Chondrocyte (in vitro differentiated cells): Measurements from ENCODE around the gene CC2D1B. TPM values are rescaled to one million over a fixed set of nuclear protein-coding genes. Genes with fewer than 3 reads are reported as not detected.
"Not testable (repeated sequence)": the region's sequence is repeated elsewhere in the genome, so short reads cannot be mapped to it uniquely, and the experiment has no call there.

Source experiments
- DNase-seq: peaks from one replicate; pipeline ENCODE4 v3.0.0; 2021; ENCODE audit warnings: mixed read lengths, low spot score
- H3K27ac Mint-ChIP-seq: one replicate; pipeline ENCODE4 v1.8.0; 2021; ENCODE audit warnings: mild to moderate bottlenecking, moderate library complexity, mixed read lengths; ENCODE audit not compliant: unreplicated experiment
- H3K27me3 Mint-ChIP-seq: 2 replicates; pipeline ENCODE4 v1.8.0; 2021; ENCODE audit warnings: low read depth, mixed read lengths
- H3K36me3 Mint-ChIP-seq: 2 replicates; pipeline ENCODE4 v1.8.0; 2021; ENCODE audit warnings: low read depth, mixed read lengths
- H3K4me1 Mint-ChIP-seq: 2 replicates; pipeline ENCODE4 v1.8.0; 2021; ENCODE audit warnings: low read depth, mild to moderate bottlenecking, mixed read lengths
- H3K4me3 Mint-ChIP-seq: one replicate; pipeline ENCODE4 v1.8.0; 2021; ENCODE audit warnings: mild to moderate bottlenecking, moderate library complexity, mixed read lengths; ENCODE audit not compliant: unreplicated experiment
- H3K9me3 Mint-ChIP-seq: 2 replicates; pipeline ENCODE4 v1.8.0; 2021; ENCODE audit warnings: low read depth, mixed read lengths
- total RNA-seq: library from RNA; stranded (reverse); gene quantifications from 3 replicates; pipeline ENCODE4 v1.2.1, GENCODE V29; 2021
- TF ChIP-seq, protein P1 (sequence below): fragments of 200-600 bp; sonication (generic); IDR thresholded peaks from 2 replicates; pipeline ENCODE4 v1.5.0; 2021; ENCODE audit warnings: antibody characterized with exemption, mild to moderate bottlenecking, moderate library complexity

Gene CC2D1B
- total RNA-seq, 1 donor from 2014 or later, result 35.0 TPM

DNA sequence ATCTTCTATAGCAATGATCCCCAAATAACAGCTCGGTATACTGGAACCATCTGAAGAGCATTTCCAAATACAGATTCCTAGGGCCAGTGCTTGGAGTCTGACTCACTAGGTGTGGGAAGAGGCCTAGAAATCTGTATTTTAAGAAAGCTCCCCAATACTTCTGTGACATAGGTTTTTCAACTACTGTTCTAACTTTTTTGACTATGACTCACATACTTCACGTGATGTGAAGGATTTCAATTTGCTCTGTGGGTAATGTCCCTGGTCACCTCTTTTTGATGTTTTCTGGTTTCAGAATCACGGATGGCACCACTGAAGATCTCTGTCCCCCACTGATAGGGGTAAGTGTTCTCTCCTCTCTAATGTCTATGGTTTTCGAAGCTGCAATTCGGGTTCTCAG lies 27.2 kb upstream of the CC2D1B start:
- Mint-ChIP-seq H3K4me3 (no peak overlapping the region), H3K4me1 (no peaks in the 10 kb centered on the region), H3K36me3 (no peaks in the 10 kb centered on the region), H3K9me3 (no peaks in the 10 kb centered on the region), H3K27ac (no peak overlapping the region), H3K27me3 (no peaks in the 10 kb centered on the region)
- no peak for DNase-seq
- TF ChIP-seq, protein P1, sequence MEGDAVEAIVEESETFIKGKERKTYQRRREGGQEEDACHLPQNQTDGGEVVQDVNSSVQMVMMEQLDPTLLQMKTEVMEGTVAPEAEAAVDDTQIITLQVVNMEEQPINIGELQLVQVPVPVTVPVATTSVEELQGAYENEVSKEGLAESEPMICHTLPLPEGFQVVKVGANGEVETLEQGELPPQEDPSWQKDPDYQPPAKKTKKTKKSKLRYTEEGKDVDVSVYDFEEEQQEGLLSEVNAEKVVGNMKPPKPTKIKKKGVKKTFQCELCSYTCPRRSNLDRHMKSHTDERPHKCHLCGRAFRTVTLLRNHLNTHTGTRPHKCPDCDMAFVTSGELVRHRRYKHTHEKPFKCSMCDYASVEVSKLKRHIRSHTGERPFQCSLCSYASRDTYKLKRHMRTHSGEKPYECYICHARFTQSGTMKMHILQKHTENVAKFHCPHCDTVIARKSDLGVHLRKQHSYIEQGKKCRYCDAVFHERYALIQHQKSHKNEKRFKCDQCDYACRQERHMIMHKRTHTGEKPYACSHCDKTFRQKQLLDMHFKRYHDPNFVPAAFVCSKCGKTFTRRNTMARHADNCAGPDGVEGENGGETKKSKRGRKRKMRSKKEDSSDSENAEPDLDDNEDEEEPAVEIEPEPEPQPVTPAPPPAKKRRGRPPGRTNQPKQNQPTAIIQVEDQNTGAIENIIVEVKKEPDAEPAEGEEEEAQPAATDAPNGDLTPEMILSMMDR, result no peak

DNA sequence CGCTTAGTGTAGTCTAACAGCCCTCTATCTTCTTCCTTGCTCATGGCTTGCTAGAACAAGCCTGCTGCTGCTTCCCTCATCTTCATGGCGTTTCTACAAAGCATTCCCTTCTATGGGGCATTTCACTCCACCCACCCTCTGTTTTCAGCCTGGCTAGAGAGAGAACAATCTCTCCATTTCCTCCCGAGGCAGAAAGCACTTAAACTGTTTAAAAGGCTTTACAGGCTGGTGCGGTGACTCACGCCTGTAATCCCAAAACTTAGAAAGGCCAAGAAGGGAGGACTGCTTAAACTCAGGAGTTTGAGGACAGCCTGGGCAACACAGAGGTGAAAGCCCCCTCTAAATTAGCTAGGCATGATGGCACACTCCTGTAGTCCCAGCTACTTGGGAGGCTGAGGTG lies 20.5 kb upstream of the CC2D1B start:
- H3K4me1 Mint-ChIP-seq, result no peaks in the 10 kb centered on the region
- no peaks in the 10 kb centered on the region for H3K27me3 Mint-ChIP-seq
- peaks cover 2% of the 10 kb centered on the region for H3K36me3 Mint-ChIP-seq
- TF ChIP-seq, protein P1, result no peak
- no peaks in the 10 kb centered on the region for H3K9me3 Mint-ChIP-seq
- no peak overlapping the region for H3K4me3 Mint-ChIP-seq
- H3K27ac Mint-ChIP-seq, result no peak overlapping the region
- DNase-seq, result no peak

DNA sequence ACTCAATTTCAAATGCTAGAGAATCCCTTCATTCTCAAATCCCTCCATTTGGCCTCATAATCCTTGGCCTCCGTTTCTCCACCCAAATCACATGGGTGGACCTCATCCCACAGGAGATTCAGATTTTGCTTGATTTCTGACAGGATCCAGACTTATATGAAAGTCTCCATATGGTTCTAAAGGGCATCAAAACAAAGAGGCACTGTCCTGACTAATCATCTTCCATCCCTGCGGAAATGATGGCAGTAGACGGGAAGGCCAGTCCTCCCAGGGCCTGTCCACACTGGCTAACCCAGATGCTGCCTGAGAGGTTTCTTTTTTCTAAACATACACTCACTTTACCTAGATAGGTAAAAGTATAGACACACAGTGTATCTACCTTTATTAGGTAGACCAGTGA lies 19.4 kb upstream of the CC2D1B start:
- H3K4me1 Mint-ChIP-seq, result no peaks in the 10 kb centered on the region
- no peaks in the 10 kb centered on the region for H3K9me3 Mint-ChIP-seq
- H3K27me3 Mint-ChIP-seq, result no peaks in the 10 kb centered on the region
- H3K36me3 Mint-ChIP-seq, result peaks cover 2% of the 10 kb centered on the region
- no peak overlapping the region for H3K27ac Mint-ChIP-seq
- TF ChIP-seq, protein P1, result no peak
- DNase-seq, result no peak
- H3K4me3 Mint-ChIP-seq, result no peak overlapping the region

DNA sequence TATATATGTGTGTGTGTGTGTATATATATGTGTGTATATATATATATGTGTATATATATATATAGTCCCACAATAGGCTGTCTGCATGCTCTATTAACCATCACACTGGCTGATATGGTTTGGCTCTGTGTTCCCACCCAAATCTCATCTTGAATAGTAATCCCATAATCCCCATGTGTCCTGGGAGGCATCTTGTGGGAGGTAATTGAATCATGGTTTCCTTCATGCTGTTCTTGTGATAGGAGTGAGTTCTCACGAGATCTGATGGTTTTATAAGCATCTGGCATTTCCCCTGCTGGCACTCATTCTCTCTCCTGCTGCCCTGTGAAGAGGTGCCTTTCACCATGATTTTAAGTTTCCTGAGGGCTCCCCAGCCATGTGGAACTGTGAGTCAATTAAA lies 3.8 kb upstream of the CC2D1B start:
- not testable (repeated sequence) for H3K9me3 Mint-ChIP-seq, H3K27me3 Mint-ChIP-seq, H3K27ac Mint-ChIP-seq, H3K4me3 Mint-ChIP-seq, DNase-seq, H3K36me3 Mint-ChIP-seq
- H3K4me1 Mint-ChIP-seq, result peaks cover 14% of the 10 kb centered on the region

DNA sequence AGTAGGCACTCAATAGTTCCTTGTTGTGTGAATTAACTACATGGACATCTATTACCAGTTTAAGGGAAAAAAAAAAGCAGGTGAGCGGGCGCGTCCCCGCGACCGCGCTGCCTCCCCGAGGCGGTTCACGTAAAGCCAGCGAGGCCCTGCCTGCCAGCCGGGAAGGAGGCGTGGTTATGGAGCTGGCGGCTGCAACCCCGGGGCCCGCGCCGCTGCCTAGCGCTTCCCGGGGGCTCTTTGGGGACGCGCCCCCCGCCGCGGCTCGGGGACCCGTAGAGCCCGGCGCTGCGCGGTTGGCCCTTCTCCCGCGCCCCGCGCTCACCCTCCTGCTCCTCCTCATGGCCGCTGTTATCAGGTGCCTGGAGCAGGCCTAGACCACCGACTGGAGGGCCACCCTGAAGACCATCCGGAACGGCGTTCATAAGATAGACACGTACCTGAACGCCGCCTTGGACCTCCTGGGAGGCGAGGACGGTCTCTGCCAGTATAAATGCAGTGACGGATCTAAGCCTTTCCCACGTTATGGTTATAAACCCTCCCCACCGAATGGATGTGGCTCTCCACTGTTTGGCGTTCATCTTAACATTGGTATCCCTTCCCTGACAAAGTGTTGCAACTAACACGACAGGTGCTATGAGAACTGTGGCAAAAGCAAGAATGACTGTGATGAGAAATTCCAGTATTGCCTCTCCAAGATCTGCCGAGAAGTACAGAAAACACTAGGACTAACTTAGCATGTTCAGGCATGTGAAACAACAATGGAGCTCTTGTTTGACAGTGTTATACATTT lies 2.6 kb upstream of the CC2D1B start:
- no peaks in the 10 kb centered on the region for H3K9me3 Mint-ChIP-seq
- peak overlapping the region; percentile 71 for H3K4me3 Mint-ChIP-seq
- H3K36me3 Mint-ChIP-seq, result no peaks in the 10 kb centered on the region
- TF ChIP-seq, protein P1, result peak; percentile 64
- no peaks in the 10 kb centered on the region for H3K27me3 Mint-ChIP-seq
- H3K4me1 Mint-ChIP-seq, result peaks cover 25% of the 10 kb centered on the region
- H3K27ac Mint-ChIP-seq, result no peak overlapping the region
- DNase-seq, result no peak

DNA sequence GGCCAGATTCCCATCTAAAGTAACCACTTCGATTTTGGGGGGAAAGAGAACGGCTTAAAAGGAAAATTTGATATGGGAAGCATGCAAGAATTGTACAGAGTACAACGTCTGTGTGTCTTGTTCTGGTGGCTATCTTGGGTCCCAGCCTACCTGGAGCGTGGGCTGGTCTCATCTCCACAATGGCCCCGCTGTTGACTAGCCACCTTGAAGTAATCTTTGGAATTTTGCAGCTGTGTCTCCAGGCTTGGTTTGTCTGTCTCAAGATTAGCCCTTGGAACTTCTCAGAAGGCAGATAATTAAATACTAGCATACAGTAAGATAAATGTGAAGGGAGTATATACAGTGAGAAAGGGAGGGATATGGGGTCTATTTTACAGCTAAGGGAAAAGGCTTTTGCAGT lies 1.3 kb upstream of the CC2D1B start:
- DNase-seq, result no peak
- H3K27me3 Mint-ChIP-seq, result no peaks in the 10 kb centered on the region
- H3K4me3 Mint-ChIP-seq, result no peak overlapping the region
- H3K27ac Mint-ChIP-seq, result no peak overlapping the region
- TF ChIP-seq, protein P1, result no peak
- no peaks in the 10 kb centered on the region for H3K9me3 Mint-ChIP-seq
- peaks cover 25% of the 10 kb centered on the region for H3K4me1 Mint-ChIP-seq
- H3K36me3 Mint-ChIP-seq, result no peaks in the 10 kb centered on the region
